Daoy (cell line): ENCODE measurements around the gene SLAMF9. TPM values are rescaled to one million over a fixed set of nuclear protein-coding genes. Genes with fewer than 3 reads are reported as not detected.

Source experiments
- total RNA-seq: library from RNA; depleted of rRNA; stranded (reverse); fragments of >200 nt; shearing (Covaris generic); gene quantifications from 2 replicates; pipeline ENCODE4 v1.2.3, GENCODE V29; 2014; rRNA removed

SLAMF9 gene
- total RNA-seq, 1 experiment from 2014 or later = not detected

Other genes starting within 250 kb of the SLAMF9 start
- gene CRP, start 239.6 kb downstream of the SLAMF9 start, total RNA-seq = not detected in 2 replicates
- gene DUSP23, start 173.3 kb downstream of the SLAMF9 start, total RNA-seq = 1.2 TPM in 1 of 2 replicates, not detected in the other
- not detected in 2 replicates for gene FCRL6, start 151.9 kb downstream of the SLAMF9 start, total RNA-seq
- gene SLAMF8, start 127.4 kb downstream of the SLAMF9 start, total RNA-seq = 0.18 and 0.63 TPM in 2 replicates
- not detected in 2 replicates for gene VSIG8, start 91.6 kb downstream of the SLAMF9 start, total RNA-seq
- 0.46 and 1.7 TPM in 2 replicates for gene CFAP45, start 54.1 kb downstream of the SLAMF9 start, total RNA-seq
- 570 and 651 TPM in 2 replicates for gene TAGLN2, start 28.7 kb downstream of the SLAMF9 start, total RNA-seq
- 1.7 and 2.7 TPM in 2 replicates for gene IGSF9, start 8.6 kb downstream of the SLAMF9 start, total RNA-seq
- 5.2 and 5.3 TPM in 2 replicates for gene PIGM, start 77.8 kb upstream of the SLAMF9 start, total RNA-seq
- under 0.01 TPM in 1 of 2 replicates, not detected in the other for gene KCNJ10, start 115.9 kb upstream of the SLAMF9 start, total RNA-seq
- not detected in 2 replicates for gene KCNJ9, start 127.3 kb upstream of the SLAMF9 start, total RNA-seq
- 26.0 and 27.6 TPM in 2 replicates for gene IGSF8, start 144.4 kb upstream of the SLAMF9 start, total RNA-seq
- gene ATP1A2, start 161.5 kb upstream of the SLAMF9 start, total RNA-seq = not detected in 2 replicates
- gene ATP1A4, start 197.4 kb upstream of the SLAMF9 start, total RNA-seq = not detected in 2 replicates
- gene CASQ1, start 236.3 kb upstream of the SLAMF9 start, total RNA-seq = not detected in 2 replicates